ENCODE data around the gene DNAJC5. TPM values are rescaled to one million over a fixed set of nuclear protein-coding genes. Genes with fewer than 3 reads are reported as not detected.

Gene DNAJC5
- total RNA-seq, 2 experiments from 2014 or later, result 27.5 to 27.7 TPM

GRCh38 chr20:63957004-63957689 is 62.2 kb downstream of the DNAJC5 start:
- peak overlapping the region; percentile 81 for H3K27ac ChIP-seq (ENCODE audit: low read depth, low read length, poor library complexity, severe bottlenecking)
- peaks cover 28% of the 10 kb centered on the region for H3K4me1 ChIP-seq (ENCODE audit: insufficient read depth, low read length, poor library complexity, severe bottlenecking)
- no peak for TF ChIP-seq EZH2phosphoT487 (IDR thresholded peaks at IDR 0.05; ENCODE audit: borderline replicate concordance, low read depth, low read length)
- TF ChIP-seq, protein P1, sequence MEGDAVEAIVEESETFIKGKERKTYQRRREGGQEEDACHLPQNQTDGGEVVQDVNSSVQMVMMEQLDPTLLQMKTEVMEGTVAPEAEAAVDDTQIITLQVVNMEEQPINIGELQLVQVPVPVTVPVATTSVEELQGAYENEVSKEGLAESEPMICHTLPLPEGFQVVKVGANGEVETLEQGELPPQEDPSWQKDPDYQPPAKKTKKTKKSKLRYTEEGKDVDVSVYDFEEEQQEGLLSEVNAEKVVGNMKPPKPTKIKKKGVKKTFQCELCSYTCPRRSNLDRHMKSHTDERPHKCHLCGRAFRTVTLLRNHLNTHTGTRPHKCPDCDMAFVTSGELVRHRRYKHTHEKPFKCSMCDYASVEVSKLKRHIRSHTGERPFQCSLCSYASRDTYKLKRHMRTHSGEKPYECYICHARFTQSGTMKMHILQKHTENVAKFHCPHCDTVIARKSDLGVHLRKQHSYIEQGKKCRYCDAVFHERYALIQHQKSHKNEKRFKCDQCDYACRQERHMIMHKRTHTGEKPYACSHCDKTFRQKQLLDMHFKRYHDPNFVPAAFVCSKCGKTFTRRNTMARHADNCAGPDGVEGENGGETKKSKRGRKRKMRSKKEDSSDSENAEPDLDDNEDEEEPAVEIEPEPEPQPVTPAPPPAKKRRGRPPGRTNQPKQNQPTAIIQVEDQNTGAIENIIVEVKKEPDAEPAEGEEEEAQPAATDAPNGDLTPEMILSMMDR (conservative IDR thresholded peaks at IDR 0.05; ENCODE audit: low read length), result peak; percentile 32
- H2AFZ ChIP-seq (ENCODE audit: low read length), result peak overlapping the region; percentile 61
- intact Hi-C loops (cut with micrococcal nuclease; ENCODE audit: unreplicated experiment), result no loop called here
- no peaks in the 10 kb centered on the region; the same call in 1 of the 2 replicates for H3K36me3 ChIP-seq (ENCODE audit: insufficient read depth, low read length)
- DNase-seq (ENCODE audit: low spot score), result peak; percentile 73
- H4K20me1 ChIP-seq (ENCODE audit: insufficient read depth, low read length), result no peaks in the 10 kb centered on the region
- ChIA-PET CTCF (ENCODE audit: unreplicated experiment) (interaction anchor here (1.0 kb wide), 1 partner anchor 80 kb away, joined by 3 read pairs; no protein-coding TSS in a partner anchor), POLR2A (interaction anchor here (1.0 to 1.1 kb wide), 2 partner anchors 23 to 39 kb away, joined by 3 to 4 read pairs; no protein-coding TSS in a partner anchor)
- H3K4me3 ChIP-seq (ENCODE audit: low read depth, low read length, poor library complexity, severe bottlenecking), result peak overlapping the region; percentile 70
- H3K9me3 ChIP-seq (ENCODE audit: low read length), result no peaks in the 10 kb centered on the region
- H3K79me2 ChIP-seq (ENCODE audit: insufficient read depth, low read depth, low read length), result peaks cover 25% of the 10 kb centered on the region; the same call in 1 of the 2 replicates
- no peaks in the 10 kb centered on the region for H3K9me2 ChIP-seq (ENCODE audit: insufficient read depth, low read length)
- TSS peak; percentile 58 for BruUV-seq (replicated peaks)
- peak overlapping the region; percentile 85 for H3K4me2 ChIP-seq (ENCODE audit: low read length)

GRCh38 chr20:63957690-63958441 is 62.9 kb downstream of the DNAJC5 start:
- Histone ChIP-seq H3K4me1 (ENCODE audit: insufficient read depth, low read length, poor library complexity, severe bottlenecking) (peaks cover 28% of the 10 kb centered on the region), H3K36me3 (ENCODE audit: insufficient read depth, low read length) (no peaks in the 10 kb centered on the region; the same call in 1 of the 2 replicates), H3K27ac (ENCODE audit: low read depth, low read length, poor library complexity, severe bottlenecking) (peak overlapping the region; percentile 81), H3K9me3 (ENCODE audit: low read length) (no peaks in the 10 kb centered on the region), H4K20me1 (ENCODE audit: insufficient read depth, low read length) (no peaks in the 10 kb centered on the region), H2AFZ (ENCODE audit: low read length) (peak overlapping the region; percentile 61), H3K9me2 (ENCODE audit: insufficient read depth, low read length) (no peaks in the 10 kb centered on the region), H3K79me2 (ENCODE audit: insufficient read depth, low read depth, low read length) (peaks cover 22% of the 10 kb centered on the region; the same call in 1 of the 2 replicates), H3K4me2 (ENCODE audit: low read length) (peak overlapping the region; percentile 85), H3K4me3 (ENCODE audit: low read depth, low read length, poor library complexity, severe bottlenecking) (peak overlapping the region; percentile 70)
- POLR2A ChIA-PET, result interaction anchor here (1.0 kb wide), 1 partner anchor 22 kb away, joined by 4 read pairs; no protein-coding TSS in a partner anchor
- BruUV-seq (replicated peaks), result no TSS peak
- intact Hi-C loops (cut with micrococcal nuclease; ENCODE audit: unreplicated experiment), result no loop called here
- peak; percentile 49 for DNase-seq (ENCODE audit: low spot score)
- CTCF ChIA-PET (ENCODE audit: unreplicated experiment), result interaction anchor here (1.0 kb wide), 1 partner anchor 81 kb away, joined by 3 read pairs; no protein-coding TSS in a partner anchor
- TF ChIP-seq, protein P1 (conservative IDR thresholded peaks at IDR 0.05; ENCODE audit: low read length), result no peak
- no peak for TF ChIP-seq EZH2phosphoT487 (IDR thresholded peaks at IDR 0.05; ENCODE audit: borderline replicate concordance, low read depth, low read length)

All from OCI-LY7 (cell line).